Bronchial epithelial cell (primary cell): Measurements from ENCODE around the gene LPO. TPM values are rescaled to one million over a fixed set of nuclear protein-coding genes. Genes with fewer than 3 reads are reported as not detected.
A peak's percentile ranks its signal among the peaks of the same experiment; 100 is the strongest.

Source experiments
- DNase-seq: peaks from one replicate; pipeline ENCODE4 v3.0.0-alpha.2; 2010; ENCODE audit warnings: low read depth
- FAIRE-seq: peaks from 2 replicates; lab custom pipeline; 2011; peaks lifted over from hg19 to GRCh38; lab: Jason Lieb, UNC
- H3K27me3 ChIP-seq: 2 replicates; pipeline ENCODE4 v1.5.1; 2011; ENCODE audit warnings: low read length; ENCODE audit not compliant: control insufficient read depth, insufficient read depth
- H3K36me3 ChIP-seq: 2 replicates; pipeline ENCODE4 v1.5.1; 2011; ENCODE audit warnings: low read length; ENCODE audit not compliant: control insufficient read depth, insufficient read depth
- H3K4me3 ChIP-seq: 2 replicates; pipeline ENCODE4 v1.5.1; 2011; ENCODE audit warnings: mild to moderate bottlenecking, low read depth, low read length, control low read depth
- total RNA-seq: library from RNA; depleted of rRNA; stranded (reverse); fragments of >200 nt; gene quantifications from 2 replicates; pipeline ENCODE4 v1.2.1, GENCODE V29; 2014
- TF ChIP-seq, protein P1 (sequence below): IDR thresholded peaks from 2 replicates; pipeline ENCODE4 v1.5.1; 2011; ENCODE audit warnings: mild to moderate bottlenecking, moderate library complexity, low read length, control low read depth, inconsistent platforms; ENCODE audit not compliant: insufficient read depth, severe bottlenecking

The LPO gene
- total RNA-seq, 1 donor from 2014 or later, result not detected

- H3K27me3 ChIP-seq, result no peaks in the 10 kb centered on the region
- no peak overlapping the region for H3K4me3 ChIP-seq
- H3K36me3 ChIP-seq, result no peaks in the 10 kb centered on the region
- TF ChIP-seq, protein P1, sequence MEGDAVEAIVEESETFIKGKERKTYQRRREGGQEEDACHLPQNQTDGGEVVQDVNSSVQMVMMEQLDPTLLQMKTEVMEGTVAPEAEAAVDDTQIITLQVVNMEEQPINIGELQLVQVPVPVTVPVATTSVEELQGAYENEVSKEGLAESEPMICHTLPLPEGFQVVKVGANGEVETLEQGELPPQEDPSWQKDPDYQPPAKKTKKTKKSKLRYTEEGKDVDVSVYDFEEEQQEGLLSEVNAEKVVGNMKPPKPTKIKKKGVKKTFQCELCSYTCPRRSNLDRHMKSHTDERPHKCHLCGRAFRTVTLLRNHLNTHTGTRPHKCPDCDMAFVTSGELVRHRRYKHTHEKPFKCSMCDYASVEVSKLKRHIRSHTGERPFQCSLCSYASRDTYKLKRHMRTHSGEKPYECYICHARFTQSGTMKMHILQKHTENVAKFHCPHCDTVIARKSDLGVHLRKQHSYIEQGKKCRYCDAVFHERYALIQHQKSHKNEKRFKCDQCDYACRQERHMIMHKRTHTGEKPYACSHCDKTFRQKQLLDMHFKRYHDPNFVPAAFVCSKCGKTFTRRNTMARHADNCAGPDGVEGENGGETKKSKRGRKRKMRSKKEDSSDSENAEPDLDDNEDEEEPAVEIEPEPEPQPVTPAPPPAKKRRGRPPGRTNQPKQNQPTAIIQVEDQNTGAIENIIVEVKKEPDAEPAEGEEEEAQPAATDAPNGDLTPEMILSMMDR, result no peak
- FAIRE-seq (no peak), DNase-seq (no peak)
Measured at GRCh38 chr17:58302919-58303585, 64.7 kb downstream of the LPO start.

DNA sequence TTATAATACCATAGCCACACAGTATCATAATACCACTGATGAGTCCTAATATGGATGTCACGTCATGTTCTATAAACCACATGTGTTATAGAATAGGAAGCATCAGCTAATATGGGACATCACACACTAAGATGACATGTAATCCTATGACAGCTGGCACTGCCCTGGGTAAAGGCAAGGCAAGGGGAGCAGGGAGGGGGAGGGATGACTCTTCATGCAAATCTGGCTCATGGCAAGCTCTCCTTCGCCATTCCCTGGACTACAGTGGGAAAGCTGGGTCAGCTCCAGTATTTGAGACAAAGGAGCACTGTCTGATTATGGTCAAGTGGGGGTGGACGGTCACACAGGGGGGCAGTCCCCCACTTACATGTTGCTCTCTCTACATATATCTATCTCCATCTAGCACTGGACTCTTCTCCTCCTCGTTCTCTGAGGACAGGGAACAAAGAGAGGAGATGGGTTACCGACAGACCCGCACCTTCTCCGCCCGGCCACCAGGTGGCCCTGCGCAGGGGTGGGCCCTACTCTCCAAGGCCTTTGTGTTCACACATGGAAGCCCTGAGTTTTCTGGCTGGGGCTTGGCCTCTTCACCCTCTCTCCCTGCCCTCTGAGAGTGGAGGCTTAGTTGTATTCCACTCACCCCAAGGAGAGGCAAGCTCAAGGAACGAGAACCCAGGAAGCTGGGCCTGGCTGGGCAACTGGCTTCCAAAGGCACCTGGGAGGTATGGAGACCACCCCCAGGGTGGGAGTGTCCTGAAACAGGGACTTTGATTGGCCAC, 65.8 kb downstream of the LPO start:
- no peak overlapping the region for H3K4me3 ChIP-seq
- no peaks in the 10 kb centered on the region for H3K36me3 ChIP-seq
- FAIRE-seq, result peak; percentile 23
- TF ChIP-seq, protein P1, result peak; percentile 85
- H3K27me3 ChIP-seq, result no peaks in the 10 kb centered on the region
- DNase-seq, result peak; percentile 30

DNA sequence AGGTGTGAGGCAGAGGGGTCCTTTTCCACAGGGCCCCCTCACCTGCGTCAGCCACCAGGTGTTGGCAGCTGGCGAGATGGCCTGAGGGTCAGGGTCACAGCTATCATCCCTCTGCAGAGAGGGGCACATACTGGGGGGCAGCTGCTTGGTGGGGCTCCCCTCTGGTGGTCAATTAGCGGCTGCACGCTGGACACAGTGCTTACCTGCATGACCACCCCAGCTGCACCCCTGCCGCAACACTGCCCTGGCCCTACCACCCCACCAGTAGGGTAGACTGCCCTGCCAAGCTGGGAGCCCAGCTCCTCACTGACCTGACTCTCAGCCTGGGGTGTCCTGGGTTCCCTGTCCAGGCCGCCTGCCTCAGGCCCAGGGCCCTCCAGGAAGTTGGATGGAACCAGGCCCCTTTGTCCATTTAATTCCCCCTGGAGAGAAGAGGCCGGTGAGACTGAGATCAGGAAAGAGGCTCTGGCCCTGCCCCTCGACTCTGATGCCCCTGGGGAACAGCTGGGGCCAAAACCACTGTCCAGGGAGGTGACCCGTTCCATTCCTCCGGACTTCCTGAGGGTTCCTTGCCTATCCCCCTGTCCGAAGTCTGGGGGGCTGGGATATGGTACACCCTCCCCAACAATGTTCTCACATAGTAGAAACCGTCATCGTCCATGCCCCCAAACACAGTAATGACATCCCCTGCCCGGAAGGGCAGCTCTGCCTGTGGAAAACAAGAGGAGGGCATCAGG, 66.5 kb downstream of the LPO start:
- no peaks in the 10 kb centered on the region for H3K36me3 ChIP-seq
- no peak overlapping the region for H3K4me3 ChIP-seq
- TF ChIP-seq, protein P1, result no peak
- FAIRE-seq (no peak), DNase-seq (no peak)
- H3K27me3 ChIP-seq, result no peaks in the 10 kb centered on the region

GRCh38 chr17:58305626-58306025, 67.2 kb downstream of the LPO start:
- TF ChIP-seq, protein P1, result no peak
- Histone ChIP-seq H3K4me3 (no peak overlapping the region), H3K36me3 (no peaks in the 10 kb centered on the region), H3K27me3 (no peaks in the 10 kb centered on the region)
- FAIRE-seq, result no peak
- DNase-seq, result no peak

DNA sequence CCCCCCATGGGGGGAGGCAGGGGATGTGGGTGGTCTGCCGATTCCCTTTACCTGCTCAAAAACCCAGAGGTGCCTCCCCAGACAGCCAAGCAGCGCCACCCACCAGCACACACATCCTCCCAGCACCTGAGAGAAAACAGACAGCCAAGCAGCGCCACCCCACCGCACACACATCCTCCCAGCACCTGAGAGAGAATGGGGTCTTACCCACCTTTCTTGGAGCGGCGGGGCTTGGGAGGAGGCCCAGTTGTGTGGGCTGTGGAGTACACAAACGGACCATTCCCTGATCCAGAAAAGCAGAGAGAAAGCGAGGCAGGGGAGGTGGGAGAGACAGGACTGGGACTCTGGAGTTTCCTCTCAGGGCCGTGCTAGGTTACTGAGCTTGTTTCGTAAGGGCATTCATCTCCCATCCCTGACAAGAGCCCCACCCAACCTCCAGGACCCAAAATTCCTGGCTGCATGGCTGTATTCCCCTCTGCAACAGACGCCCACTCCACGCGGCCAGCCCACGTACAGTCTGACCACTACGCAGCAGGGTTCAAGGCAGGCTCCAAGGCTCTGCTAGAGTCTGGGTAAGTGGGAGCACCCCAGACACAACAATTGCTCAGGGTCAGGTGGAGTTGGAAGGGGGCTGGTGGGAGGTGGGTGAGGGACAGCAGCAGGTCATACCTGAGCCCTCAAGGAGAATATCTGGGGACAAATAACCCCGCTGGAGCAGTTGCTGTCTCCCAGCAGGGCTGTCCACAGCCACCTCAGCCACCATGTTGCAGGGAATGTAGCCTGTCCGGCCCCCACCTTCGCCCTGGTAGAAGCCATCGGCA, 68.0 kb downstream of the LPO start:
- DNase-seq, result no peak
- FAIRE-seq, result no peak
- no peak overlapping the region for H3K4me3 ChIP-seq
- H3K27me3 ChIP-seq, result no peaks in the 10 kb centered on the region
- no peaks in the 10 kb centered on the region for H3K36me3 ChIP-seq
- TF ChIP-seq, protein P1, result no peak
